ENCODE results near the gene SURF4.
A peak's percentile ranks its signal among the peaks of the same experiment; 100 is the strongest.
"Not testable (repeated sequence)": the region's sequence is repeated elsewhere in the genome, so short reads cannot be mapped to it uniquely, and the experiment has no call there.

The SURF4 gene

DNA sequence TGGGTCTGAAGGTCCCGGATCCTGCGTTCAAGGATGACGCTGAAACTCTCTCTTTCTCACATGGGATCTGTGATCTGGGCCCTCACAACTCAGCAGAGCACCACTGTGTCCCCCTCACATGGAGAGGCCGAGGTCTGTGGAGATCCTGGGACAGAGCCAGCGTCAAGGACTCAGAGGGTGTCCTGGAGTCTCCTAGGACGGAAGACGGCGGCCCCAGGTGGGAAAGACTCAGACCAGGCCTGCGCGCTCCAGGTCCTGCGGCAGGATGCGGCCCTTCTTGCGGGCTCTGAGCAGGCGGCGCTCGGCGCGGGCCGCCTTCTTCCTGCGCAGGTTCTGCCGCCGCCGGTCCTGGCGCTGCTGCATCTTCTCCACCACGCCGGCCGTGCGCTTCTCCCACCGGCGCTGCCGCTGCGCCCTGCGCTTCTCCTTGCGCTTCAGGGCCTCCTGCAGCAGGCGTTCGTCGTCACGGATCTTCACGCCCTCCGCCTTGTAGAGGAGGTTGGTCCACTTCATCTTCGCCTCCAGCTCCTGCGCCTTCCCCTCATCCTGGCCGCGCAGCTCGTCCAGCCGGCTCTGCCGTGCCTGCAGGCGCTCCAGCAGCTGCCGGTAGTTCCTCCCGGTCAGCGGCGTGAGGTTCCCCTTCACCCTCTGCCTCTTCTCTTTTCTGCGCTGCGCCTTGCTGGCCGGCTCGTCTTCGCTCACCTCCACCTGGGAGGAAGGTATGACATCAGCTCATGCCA, 44.0 kb downstream of the SURF4 start:
- DNase-seq (ENCODE audit: extremely low read depth, low read depth): no peak
- TF ChIP-seq, protein P1, sequence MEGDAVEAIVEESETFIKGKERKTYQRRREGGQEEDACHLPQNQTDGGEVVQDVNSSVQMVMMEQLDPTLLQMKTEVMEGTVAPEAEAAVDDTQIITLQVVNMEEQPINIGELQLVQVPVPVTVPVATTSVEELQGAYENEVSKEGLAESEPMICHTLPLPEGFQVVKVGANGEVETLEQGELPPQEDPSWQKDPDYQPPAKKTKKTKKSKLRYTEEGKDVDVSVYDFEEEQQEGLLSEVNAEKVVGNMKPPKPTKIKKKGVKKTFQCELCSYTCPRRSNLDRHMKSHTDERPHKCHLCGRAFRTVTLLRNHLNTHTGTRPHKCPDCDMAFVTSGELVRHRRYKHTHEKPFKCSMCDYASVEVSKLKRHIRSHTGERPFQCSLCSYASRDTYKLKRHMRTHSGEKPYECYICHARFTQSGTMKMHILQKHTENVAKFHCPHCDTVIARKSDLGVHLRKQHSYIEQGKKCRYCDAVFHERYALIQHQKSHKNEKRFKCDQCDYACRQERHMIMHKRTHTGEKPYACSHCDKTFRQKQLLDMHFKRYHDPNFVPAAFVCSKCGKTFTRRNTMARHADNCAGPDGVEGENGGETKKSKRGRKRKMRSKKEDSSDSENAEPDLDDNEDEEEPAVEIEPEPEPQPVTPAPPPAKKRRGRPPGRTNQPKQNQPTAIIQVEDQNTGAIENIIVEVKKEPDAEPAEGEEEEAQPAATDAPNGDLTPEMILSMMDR (IDR thresholded peaks at IDR 0.05; ENCODE audit: low read depth, low read length): no peak

DNA sequence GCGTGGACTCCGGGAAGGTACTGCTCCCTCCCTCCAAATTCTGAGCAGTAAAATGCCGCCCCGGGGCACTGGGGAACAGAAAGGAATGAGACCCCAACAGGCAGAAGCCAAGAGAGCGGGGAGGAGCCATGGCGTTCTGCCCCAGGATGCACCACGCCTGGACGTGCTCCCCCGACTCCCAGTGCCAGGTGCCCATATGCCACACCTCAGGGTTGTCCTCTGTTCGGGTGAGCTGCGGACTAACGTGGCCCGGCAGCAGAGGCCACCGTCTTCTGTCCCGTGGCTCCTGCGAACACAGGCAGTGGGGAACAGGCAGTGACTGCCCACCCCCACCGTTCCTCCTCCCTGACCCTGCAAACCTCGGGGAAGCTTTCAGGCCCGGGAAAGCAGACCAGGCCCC, 44.6 kb downstream of the SURF4 start:
- TF ChIP-seq, protein P1 (IDR thresholded peaks at IDR 0.05; ENCODE audit: low read depth, low read length): no peak
- DNase-seq (ENCODE audit: extremely low read depth, low read depth): no peak

DNA sequence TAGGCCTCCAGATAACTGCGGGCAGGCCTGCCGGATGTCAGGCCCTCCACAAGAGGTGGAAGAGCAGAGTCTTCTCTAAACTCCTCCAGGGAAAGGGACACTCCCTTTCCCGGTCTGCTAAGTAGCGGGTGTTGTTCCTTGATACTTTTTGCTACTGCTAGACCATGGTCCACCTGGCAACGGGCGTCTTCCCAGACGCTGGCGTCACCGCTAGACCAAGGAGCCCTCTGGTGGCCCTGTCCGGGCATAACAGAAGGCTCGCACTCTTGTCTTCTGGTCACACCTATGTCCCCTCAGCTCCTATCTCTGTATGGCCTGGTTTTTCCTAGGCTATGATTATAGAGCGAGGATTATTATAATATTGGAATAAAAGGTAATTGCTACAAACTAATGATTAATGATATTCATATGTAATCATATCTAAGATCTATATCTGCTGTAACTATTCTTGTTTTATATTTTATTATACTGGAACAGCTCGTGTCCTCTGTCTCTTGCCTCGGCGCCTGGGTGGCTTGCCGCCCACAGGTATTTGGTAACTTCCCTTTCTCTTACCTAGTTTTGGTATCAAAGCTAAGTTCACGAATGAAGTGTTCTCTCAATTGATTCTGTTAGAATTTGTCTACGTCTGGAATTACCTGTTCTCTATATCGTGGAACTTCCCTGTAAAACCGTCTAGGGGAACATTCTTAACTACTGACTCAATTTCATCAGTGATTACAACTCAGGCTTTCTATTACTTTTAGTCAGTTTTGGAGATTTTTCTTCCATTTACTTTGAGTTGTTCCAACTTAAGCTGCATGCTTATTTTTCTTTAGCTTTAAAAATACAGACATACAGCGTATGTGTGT, 46.3 kb downstream of the SURF4 start:
- not testable (repeated sequence) for DNase-seq (ENCODE audit: extremely low read depth, low read depth)
- TF ChIP-seq, protein P1 (IDR thresholded peaks at IDR 0.05; ENCODE audit: low read depth, low read length): peak; percentile 42

DNA sequence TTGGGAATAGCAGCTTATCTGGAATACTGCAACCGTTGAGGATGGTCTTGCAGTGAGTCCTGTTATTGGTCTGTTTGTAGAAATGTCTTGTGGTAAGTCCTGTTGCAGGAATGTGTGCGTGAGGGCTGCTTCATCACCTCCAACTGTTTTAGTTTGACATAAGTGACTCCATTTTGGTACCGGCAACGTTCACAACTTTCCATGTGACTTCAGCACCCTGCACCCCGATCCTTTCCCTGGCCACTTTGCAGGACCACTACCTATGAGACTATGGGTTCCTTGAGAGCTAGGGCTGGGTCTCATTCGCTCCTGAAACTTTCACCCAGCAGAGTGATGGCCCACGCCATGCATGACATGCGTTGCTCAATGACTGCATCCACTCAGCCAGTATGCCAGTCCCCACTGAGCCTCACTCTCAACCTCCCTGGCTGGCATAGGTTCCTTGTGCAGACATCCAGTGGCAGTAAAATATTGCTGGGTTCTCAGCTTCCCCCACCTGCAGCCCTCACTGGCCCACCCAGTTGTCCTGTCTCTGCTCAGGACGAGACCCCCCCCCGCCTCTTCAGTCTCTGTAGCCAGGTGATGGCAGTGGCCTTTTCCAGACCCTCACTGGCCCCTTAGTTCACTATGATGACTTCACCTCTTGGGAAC, 47.9 kb downstream of the SURF4 start:
- TF ChIP-seq, protein P1 (IDR thresholded peaks at IDR 0.05; ENCODE audit: low read depth, low read length): no peak
- no peak for DNase-seq (ENCODE audit: extremely low read depth, low read depth)

DNA sequence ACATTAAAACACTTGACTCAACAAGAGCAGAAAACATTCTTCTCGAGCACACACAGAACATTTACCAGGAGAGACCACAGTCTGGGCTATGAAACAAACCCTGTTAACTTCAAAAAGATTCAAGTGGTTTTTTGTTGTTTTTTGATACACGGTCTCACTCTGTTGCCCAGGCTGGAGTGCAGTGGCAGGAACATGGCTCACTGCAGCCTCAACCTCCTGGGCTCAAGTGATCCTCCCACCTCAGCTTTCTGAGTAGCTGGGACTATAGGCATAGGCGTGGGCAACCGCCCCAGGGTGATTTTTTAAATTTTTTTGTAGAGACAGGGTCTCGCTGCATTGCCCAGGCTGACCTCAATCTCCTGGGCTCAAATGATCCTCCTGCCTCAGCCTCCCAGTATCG, 48.8 kb downstream of the SURF4 start:
- DNase-seq (ENCODE audit: extremely low read depth, low read depth): not testable (repeated sequence)

DNA sequence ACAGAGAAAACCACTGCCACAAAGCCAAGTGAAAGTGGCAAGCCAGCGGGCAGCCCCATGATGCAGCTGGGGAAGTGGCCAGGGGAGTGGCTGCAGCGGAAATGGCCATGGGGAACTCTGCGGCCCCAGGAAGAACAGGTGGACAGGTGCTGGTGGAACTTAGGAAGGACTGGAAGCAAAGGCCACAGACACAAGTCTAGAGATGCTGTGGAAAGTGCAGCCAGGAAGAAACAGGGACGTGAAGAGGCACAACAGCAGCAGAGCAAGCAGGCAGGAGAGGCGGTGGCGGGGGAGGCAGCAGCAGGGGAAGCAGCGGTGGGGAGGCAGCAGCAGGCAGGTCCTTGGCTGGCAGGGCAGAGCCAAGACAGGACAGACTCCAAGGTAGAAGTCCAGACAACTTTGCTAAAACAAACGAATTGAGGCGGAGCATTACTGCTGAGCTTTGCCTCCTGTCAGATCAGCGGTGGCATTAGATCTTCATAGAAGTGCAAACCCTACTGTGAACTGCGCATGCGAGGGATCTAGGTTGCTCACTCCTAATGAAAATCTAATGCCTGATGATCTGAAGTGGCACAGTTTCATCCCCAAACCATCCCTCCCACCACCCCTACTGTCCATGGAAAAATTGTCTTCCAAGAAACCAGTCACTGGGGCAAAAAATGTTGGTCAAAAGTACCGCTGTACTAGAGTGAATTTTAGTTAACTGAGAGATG, 51.7 kb downstream of the SURF4 start:
- TF ChIP-seq, protein P1 (IDR thresholded peaks at IDR 0.05; ENCODE audit: low read depth, low read length): no peak
- DNase-seq (ENCODE audit: extremely low read depth, low read depth): no peak

DNA sequence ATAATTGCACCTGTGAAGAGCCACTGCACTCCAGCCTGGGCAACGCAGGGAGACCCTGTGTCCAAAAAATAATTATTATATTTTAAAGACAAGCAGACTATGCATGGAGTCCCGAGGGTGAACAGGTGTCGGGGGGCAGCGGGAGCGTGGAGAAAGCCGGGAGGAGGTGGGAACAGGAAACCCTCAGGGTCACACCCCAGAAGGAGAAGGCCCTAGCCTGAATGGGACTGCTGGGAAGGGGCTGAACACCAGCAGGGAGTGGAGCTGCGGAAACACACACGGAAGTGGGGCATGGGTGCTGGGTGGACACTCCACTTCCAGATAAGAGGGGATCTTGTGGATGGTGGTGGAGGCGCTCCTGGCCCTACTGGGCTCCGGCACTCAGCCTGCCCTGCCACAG, 52.6 kb downstream of the SURF4 start:
- TF ChIP-seq, protein P1 (IDR thresholded peaks at IDR 0.05; ENCODE audit: low read depth, low read length): no peak
- no peak for DNase-seq (ENCODE audit: extremely low read depth, low read depth)

Data from AG09319 (cell line).